Right ventricle myocardium inferior (tissue), 1 donor: ENCODE measurements around the gene NOL9. TPM values are rescaled to one million over a fixed set of nuclear protein-coding genes. Genes with fewer than 3 reads are reported as not detected.
A peak's percentile ranks its signal among the peaks of the same experiment; 100 is the strongest.
"Not testable (repeated sequence)": the region's sequence is repeated elsewhere in the genome, so short reads cannot be mapped to it uniquely, and the experiment has no call there.

Source experiments
- ATAC-seq: fragments of 200-7000 bp; cut with Tn5 transposase; one replicate; pipeline ENCODE4 v1.9.1; 2020; ENCODE audit warnings: mild to moderate bottlenecking, moderate library complexity
- DNase-seq: peaks from one replicate; pipeline ENCODE4 v3.0.0; 2021; ENCODE audit errors: missing footprints
- intact Hi-C: fragments of 100-400 bp; cut with DNase I; formaldehyde crosslinking; loops from one replicate; pipeline ENCODE4 v1.11.0; 2022
- long read RNA-seq: library from polyadenylated mRNA; unstranded; transcript quantifications from one replicate; pipeline ENCODE4 v2.0.0, GENCODE V29; 2021
- total RNA-seq: library from RNA; stranded (reverse); fragmentation: NEBNext Ultra II Directional; extraction: Animal tissue kit (Norgen Biotek cat#: 25700); gene quantifications from one replicate; pipeline ENCODE4 v1.2.1, GENCODE V29; 2021
- donor health status: DM: no; HTN: yes; CAD: no; lungs with severe emphysema.

NOL9 gene
- total RNA-seq = 12.6 TPM
- long read RNA-seq = 0 reads

DNA sequence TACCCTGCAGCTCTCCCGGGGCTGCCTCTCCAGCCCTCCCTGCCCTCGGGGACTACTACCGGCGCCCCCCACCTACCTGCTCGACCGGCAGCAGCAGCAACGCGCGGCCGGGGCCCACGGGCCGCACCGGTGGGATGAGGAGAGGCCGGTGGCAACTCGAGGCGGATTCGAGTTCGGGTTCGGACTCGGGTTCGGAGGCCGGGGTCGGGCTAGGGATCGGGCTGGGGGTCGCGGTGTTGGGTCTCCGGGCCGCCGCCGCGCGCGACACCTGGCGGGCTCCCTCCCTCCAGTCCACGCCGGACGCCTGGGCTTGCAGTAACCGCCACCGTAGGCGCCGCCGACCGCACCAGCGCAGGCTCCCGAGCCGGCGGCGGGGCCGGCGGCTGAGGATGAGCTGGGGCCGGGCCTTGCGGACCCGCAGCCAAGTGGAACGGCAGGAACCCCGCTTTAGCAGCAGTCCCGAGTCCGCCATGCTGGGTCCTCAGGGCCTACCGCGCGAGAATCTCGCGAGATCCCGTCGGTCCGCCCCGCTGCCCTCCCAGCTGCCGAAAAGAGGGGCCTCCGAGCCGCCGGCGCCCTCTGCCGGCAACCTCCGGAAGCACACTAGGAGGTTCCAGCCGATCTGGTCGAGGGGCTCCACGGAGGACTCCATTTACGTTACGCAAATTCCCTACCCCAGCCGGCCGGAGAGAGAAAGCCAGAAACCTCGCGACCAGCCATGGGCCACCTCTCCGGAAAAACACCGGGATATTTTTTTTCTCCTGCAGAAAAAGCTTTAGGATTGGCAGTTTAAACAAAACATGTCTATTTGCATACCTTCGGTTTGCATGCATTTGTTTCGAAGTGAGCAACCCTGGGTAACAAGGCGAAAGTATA lies at the start of gene NOL9:
Gene NOL9 (minus strand): TSS at position 483 of the 876 bp plus-strand sequence. CDS start 11 bp downstream, at position 472.
- DNase-seq = peak; percentile 98
- intact Hi-C loops = loop anchor here (1.0 to 5.0 kb wide), 2 partner anchors 47 to 73 kb away; no protein-coding TSS in a partner anchor
- peak; percentile 95 for ATAC-seq

GRCh38 chr1:6603238-6603914 lies 49.1 kb upstream of the NOL9 start:
- intact Hi-C loops = loop anchor here (1.0 kb wide), 1 partner anchor 10 kb away; the partner anchor contains the start of gene PHF13
- ATAC-seq (peak; percentile 27), DNase-seq (no peak)

GRCh38 chr1:6602669-6603237 lies 48.4 kb upstream of the NOL9 start, which contains the start of gene KLHL21:
KLHL21 (minus strand) TSS chr1:6602869; CDS start chr1:6602817, 52 bp downstream.
- intact Hi-C loops = loop anchor here (1.0 kb wide), 1 partner anchor 11 kb away; the partner anchor contains the start of gene PHF13
- DNase-seq = peak; percentile 93
- ATAC-seq = peak; percentile 86

DNA sequence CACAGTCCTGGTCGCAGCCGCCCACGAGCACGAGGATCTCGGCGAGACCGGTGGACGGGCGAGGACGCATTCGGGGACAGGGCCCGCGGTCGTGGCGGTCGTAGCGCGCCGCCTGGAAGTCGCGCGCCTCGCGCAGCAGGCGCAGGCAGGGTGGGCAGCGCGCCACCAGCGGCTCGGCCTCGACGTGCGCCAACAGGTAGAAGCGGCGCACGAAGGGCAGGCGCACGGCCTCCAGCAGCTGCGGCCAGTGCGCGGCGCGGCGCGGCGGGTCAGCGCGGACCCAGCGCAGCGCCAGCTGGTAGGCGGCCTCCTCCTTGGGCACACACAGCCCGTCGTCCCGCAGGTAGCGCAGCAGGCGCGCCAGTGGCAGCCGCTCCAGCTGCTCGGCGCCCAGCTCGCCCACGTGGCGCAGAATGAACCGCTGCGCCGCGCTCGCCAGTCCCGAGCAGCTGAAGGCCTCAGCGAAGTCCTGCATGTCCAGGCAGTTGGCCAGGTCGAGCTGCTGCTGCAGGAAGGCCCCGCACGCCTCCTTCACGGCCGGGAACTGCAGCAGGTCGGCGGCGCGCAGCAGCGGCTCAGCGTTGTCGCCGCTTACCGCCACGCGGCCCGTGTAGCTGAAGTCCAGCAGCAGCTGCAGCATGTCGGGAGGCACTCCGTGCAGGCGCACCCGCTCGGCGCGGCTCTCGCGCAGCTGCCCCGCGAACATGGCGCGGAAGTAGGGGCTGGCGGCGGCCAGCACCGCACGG lies 47.8 kb upstream of the NOL9 start:
- DNase-seq = no peak
- intact Hi-C loops = loop anchor here (1.0 to 2.0 kb wide), 2 partner anchors 21 to 48 kb away; partner anchors contain the start of gene NOL9
- peak; percentile 18 for ATAC-seq

GRCh38 chr1:6601049-6601922 lies 47.0 kb upstream of the NOL9 start:
- intact Hi-C loops = loop anchor here (1.0 to 2.0 kb wide), 2 partner anchors 20 to 47 kb away; partner anchors contain the start of gene NOL9
- peak; percentile 40 for ATAC-seq
- DNase-seq = peak; percentile 83

DNA sequence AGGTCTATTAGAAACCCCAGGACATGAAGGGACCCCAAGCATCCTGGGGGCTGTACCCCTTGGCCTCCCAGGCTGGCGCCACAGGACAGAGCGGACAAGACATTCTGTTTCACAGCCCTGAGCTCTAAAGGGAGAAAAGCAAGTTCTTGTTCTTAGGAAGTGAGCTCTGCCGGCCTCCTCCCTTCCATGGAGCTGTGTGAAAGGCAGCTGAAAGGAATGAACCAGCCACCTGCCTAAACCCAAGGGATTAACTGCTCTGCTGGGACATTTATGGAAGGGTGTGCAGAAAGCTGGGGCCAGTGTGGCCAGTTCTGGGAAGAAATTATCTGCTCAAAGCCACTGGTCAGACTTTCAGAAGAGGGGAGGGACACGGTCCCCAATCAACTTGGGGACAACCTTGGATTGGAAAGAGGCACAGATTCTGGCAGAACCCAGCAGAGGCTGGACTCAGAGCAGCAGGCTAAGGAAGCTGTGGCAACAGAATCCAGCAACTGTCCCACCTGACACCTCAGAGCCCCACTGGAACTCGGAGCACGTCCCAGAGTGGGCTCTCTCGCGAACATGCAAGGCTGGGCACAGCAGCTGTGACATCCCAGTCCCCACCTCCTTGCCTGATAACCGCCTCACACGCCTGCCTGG lies 46.2 kb upstream of the NOL9 start:
- intact Hi-C loops = loop anchor here (1.0 to 2.0 kb wide), 2 partner anchors 20 to 46 kb away; partner anchors contain the start of gene NOL9
- ATAC-seq = no peak

GRCh38 chr1:6599991-6600390 lies 45.7 kb upstream of the NOL9 start:
- ATAC-seq, DNase-seq: not testable (repeated sequence)
- intact Hi-C loops = loop anchor here (2.0 kb wide), 1 partner anchor 19 kb away; no protein-coding TSS in a partner anchor

More for the DNA sequence above, 46.2 kb upstream of the NOL9 start:
- DNase-seq = no peak

DNA sequence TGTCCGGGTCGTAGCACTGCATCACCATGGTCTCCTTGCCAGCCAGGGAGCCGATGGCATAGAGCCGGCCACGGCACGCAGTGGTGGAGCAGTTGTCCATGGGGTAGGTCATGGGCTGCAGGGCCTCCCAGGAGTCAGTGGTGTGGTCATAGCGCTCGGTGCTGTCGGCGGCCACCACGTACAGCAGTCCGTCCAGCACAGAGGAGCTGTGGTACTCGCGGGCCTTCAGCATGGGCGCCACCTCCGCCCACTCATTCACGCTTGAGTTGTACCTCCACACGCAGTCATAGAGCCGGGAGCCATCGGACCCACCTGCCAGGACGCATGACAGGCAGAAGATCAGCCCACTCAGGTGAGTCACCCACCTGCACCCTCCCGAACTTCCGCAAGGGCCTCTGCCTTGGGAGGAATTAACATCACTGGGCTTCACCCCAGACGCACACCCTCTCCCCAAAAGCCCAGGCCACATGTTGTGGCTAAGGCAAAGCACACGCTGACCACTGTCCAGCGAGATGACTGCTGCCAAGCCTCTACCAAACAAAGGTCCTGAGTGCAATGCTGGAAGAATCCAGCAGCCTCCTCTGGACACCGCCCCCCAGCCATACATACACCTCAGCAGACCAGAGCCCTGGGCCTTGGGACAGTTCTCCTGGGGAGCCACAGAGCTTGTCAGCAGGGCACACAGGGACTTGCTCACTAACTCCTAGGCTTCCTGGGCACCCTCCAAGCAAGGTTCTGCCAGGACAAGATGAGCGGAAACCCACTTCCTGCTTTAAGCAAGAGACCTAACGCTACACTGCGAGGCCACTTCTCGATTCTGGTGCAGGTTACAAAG lies 45.0 kb upstream of the NOL9 start:
- intact Hi-C loops = no loop called here
- ATAC-seq = no peak
- peak; percentile 82 for DNase-seq

DNA sequence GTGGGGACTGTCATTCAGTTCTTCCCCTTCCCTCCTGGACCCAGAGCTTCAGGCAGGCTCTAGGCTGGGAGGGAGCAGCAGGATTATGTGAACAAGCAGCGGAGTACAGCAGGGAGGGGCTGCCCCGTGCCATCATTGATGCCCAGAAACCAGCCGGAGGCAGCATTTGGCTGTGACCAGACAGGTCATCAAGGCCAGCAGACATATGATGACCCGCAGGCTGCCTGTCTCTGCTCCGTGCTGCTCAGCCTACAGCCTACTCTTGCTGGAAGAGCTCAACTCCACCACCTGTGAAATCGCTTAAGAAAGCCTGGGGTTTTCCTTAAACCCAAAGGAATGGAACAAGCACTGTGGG lies 43.4 kb upstream of the NOL9 start:
- DNase-seq (peak; percentile 45), ATAC-seq (no peak)
- intact Hi-C loops = no loop called here

DNA sequence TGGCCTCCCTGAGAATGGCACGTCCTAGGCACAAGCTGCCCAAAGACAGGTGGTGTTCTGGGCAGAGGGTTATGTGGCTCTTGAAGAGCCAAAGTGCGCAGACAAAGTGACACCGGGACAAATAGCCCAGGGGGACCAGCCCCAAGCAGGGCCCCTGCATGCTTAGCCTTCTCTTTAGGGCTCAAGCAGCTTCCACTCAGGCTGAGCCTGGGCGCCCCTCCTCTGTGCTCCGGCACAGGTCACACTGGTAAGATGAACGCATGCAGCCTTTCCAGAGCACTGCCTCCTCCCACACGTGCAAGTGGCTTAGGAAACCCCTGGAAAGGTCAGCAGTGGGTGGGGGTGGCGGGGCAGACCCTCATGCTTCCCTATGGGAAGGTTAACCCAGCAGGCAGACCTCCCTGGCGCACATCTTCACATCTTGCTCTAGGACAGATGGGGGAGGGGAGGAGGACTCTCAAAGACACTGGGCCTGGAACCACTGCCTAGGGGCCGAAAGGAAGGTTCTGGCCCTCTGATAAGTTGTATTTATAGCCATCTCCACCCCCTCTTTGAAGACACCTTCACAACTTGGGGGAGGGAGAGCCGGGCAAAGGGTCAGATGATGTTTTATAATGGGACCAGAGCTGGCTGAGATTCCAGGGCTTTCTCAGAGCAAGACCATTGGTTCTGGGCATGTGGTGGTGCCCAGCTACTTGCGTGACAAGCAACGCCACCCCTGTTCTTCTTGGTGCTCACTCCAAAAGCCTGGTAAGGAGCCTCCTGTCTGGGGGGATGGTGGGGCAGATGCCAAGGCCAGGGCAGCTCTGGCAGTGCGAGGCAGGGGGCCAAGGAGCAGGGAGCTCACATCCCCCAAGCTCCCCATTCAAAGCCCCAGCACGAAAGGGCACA lies 42.8 kb upstream of the NOL9 start:
- peak; percentile 61 for DNase-seq
- ATAC-seq = no peak
- intact Hi-C loops = no loop called here

DNA sequence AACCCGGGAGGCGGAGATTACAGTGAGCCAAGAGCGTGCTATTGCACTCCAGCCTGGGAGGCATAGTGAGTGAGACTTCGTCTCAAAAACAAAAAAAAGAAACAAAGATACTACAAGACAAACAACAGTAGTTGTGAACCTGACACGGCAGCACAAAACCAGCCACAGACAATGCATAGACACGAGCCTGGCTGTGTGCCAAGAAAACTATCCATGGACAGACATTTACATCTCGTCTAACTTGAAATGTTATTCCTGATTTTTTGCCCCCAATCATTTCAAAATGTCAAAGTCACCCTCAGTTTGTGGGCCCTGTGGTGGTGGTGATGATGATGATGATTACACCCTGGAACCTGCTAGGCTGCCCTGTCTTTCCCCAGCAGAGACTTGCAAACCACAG lies 42.0 kb upstream of the NOL9 start:
- intact Hi-C loops = no loop called here
- DNase-seq (no peak), ATAC-seq (no peak)

DNA sequence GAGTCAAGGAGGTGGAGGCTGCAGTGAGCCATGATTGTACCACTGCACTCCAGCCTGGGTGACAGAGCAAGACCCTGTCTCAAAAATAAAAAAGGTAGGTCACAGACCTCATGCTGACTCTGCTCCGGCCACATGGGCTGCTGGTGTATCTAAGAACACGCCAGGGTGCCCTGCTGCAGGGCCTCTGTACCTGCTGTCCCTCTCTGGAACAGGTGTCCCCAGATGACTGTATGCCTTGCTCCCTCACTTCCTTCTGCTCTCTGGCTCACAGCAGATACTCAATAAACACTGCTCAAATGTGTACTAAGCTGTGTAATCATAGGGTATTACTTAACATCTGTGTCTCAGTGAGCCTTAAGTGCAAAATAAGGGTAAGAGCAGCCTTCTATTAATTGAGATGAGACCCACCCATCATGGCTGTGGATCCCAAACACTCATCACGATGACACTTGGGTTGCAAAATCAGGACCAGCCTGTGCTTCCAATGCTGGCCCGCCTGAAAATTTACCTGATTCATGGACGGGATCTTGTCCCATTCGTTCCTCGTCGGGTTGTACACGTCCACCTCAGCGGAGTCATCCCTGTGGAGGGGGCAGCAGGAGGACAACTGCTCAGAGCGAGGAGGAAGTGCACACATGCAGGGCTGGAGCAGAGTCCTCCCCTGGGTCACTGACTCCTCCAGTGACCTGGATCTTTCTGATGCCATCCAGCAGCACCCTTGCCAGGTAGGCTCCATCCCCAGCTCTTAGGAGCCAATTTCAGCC lies 40.8 kb upstream of the NOL9 start:
- intact Hi-C loops = no loop called here
- ATAC-seq (no peak), DNase-seq (no peak)

GRCh38 chr1:6593810-6594209 lies 39.5 kb upstream of the NOL9 start:
- DNase-seq (no peak), ATAC-seq (no peak)
- intact Hi-C loops = no loop called here

GRCh38 chr1:6592865-6593593 lies 38.7 kb upstream of the NOL9 start:
- DNase-seq = no peak
- intact Hi-C loops = no loop called here
- ATAC-seq = no peak
